ENCODE measurements around the gene KIAA0825.
"Not testable (repeated sequence)": the region's sequence is repeated elsewhere in the genome, so short reads cannot be mapped to it uniquely, and the experiment has no call there.

The KIAA0825 gene

DNA sequence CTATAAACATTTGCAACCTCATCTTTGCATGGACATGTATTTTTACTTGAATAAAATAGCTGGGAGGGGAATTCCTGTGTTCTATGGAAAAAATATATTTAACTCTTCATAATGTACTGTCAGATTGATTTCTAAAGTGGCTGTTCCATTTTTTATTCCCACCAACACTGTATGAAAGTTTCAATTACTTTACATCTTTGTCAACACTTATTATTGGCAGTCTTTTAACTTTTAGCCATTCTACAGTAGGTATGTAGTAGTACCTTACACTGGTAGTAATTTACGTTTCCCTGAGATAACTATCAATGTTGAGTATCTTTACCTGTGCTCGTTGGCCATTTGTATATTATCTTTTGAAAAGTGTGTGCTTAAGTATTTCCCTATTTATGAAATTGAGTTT is 429.7 kb downstream of the KIAA0825 start:
- no peak for DNase-seq (ENCODE audit: extremely low read depth in 1 of 2, low read depth in 1 of 2)

DNA sequence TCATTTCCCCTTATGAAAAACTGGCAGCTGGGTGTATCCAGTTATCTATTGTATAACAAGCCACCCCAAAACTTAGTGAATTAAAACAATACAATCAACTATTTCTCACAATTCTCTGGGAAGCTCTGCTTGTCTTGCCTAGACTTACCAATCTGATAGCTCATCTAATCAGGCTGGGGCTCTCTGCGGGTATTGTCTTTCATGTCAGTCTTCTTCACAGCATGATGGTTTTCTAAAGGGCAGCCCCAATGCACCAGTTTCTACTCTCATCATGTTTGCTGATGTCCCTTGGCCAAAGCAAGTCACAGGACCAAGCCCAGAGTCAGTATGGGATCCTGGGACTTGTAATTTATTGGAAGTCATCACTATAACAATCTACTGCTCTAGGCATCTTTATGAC is 433.5 kb downstream of the KIAA0825 start:
- DNase-seq (ENCODE audit: extremely low read depth in 1 of 2, low read depth in 1 of 2), result no peak

DNA sequence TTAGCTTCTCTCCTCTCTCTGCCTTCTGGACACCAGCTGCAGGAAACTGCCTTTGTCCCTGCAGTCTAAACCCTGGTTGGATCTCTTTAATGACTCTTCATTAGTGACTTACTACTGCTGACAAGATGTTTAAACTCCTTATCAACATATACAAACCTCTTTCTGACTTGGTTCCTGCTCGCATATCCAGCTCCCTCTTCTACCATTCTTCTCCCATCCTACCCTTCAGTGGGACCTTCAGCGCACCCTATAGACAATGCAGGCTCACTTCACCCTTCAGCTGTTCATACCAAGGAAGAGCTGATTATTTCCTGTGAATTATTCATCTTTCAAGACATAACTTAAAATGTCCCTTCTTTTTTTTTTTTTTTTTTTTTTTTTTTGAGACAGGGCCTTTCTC is 436.5 kb downstream of the KIAA0825 start:
- no peak for DNase-seq (ENCODE audit: extremely low read depth in 1 of 2, low read depth in 1 of 2)

GRCh38 chr5:94180761-94181160 is 437.6 kb downstream of the KIAA0825 start:
- no peak for DNase-seq (ENCODE audit: extremely low read depth in 1 of 2, low read depth in 1 of 2)

DNA sequence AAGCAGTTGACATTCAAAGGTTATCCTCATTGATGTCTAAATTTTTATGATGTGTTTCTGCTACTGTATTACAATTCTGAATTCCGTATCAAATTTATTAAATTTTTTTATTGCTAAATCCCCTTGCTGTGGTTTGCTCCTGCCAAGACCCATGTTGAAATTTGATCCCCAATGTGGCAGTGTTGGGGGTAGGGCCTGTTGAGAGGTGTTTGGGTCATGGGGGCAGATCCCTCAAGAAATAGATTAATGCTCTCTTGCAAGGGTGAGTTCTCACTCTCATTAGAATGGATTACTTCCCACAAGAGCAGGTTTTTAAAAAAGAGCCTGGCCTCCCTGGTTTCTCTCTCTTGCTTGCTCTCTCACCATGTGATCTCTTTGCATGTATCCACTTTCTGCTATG is 442.5 kb downstream of the KIAA0825 start:
- no peak for DNase-seq (ENCODE audit: extremely low read depth in 1 of 2, low read depth in 1 of 2)

GRCh38 chr5:94174748-94175411 is 443.5 kb downstream of the KIAA0825 start:
- no peak for DNase-seq (ENCODE audit: extremely low read depth in 1 of 2, low read depth in 1 of 2)

GRCh38 chr5:94173100-94173499 is 445.3 kb downstream of the KIAA0825 start:
- DNase-seq (ENCODE audit: extremely low read depth in 1 of 2, low read depth in 1 of 2), result no peak

- DNase-seq (ENCODE audit: extremely low read depth in 1 of 2, low read depth in 1 of 2), result not testable (repeated sequence)
These were observed 447.3 kb downstream of the KIAA0825 start for GRCh38 chr5:94171070-94171469.

- DNase-seq (ENCODE audit: extremely low read depth in 1 of 2, low read depth in 1 of 2), result not testable (repeated sequence)
These were observed 448.2 kb downstream of the KIAA0825 start for GRCh38 chr5:94170158-94170557.

DNA sequence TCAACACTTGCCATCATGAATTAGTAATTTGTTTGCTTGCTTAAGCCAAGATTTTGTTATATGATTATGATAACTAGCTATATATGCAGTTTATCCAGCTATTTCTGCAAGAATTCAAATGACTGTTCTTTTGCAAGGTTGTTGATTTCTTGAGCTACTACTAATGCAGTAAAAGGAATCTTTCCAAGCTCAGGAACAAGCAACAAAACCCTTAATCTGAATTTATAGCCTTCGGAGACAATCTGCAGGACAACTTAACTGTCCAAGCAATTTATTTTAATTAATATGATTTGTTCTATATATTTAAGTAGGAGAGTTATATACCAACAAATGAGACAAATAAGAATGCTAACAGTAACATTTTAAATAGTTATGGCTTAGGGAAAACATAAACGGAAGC is 450.3 kb downstream of the KIAA0825 start:
- DNase-seq (ENCODE audit: extremely low read depth in 1 of 2, low read depth in 1 of 2), result no peak

GRCh38 chr5:94161801-94162200 is 456.6 kb downstream of the KIAA0825 start:
- DNase-seq (ENCODE audit: extremely low read depth in 1 of 2, low read depth in 1 of 2), result no peak

DNA sequence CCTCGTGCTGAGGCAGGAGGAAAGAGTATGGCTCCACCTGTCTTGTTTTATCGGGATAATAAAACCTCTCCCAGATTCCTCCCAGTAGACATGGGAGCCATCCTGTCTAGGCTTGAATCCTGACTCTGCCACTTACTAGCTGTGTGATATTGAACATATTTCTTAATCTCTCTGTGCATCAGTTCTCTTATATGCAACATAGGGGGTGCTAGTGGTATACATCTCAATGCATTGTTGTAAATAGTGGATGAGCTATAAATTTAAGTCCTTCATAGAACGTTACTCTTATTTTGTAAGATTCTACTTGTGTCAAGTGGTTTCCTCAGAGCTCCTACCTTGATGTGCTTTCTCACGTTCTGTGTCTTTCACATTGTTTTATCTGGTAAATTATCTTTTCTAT is 459.3 kb downstream of the KIAA0825 start:
- DNase-seq (ENCODE audit: extremely low read depth in 1 of 2, low read depth in 1 of 2), result no peak

DNA sequence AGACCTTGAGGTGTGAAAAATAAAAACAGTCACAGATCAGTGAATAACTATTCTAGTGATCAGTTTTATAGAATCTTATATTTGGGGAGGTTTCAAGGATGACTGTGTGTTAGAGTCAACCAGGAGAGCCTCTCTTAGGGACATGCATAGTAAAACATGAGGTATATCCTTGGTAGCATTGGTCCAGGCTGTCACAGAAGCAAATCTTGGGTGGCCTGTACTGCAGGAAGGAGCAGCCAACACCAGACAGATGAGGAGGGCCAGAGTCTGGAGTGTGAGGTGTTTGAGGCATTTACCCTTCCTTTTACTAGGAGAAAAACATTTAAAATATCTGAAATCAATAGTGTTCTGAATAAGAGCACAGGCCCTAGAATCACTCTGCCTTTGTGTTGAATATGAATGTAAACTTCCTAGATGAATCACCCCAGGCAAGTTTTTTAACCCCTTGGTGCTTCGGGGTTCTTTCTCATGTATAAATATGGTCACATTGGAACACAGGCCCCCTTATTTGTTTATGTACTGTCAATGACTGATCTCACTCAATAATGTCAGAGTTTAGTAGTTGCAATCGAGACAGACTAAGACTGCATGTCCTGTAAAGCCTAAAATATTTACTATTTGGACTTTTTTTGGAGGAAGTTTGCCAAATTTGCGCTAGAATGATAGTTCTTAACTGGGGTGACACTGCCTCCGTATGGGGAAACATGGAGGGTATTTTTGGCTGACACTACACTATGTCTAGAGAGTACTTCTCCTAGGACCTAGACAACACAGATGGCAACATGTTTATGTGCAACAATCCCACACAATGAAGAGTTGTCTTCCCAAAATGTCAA is 460.5 kb downstream of the KIAA0825 start:
- no peak for DNase-seq (ENCODE audit: extremely low read depth in 1 of 2, low read depth in 1 of 2)

- DNase-seq (ENCODE audit: extremely low read depth in 1 of 2, low read depth in 1 of 2), result no peak
These were observed 463.7 kb downstream of the KIAA0825 start for GRCh38 chr5:94154672-94155071.

GRCh38 chr5:94153736-94154450 is 464.5 kb downstream of the KIAA0825 start:
- no peak for DNase-seq (ENCODE audit: extremely low read depth in 1 of 2, low read depth in 1 of 2)

- DNase-seq (ENCODE audit: extremely low read depth in 1 of 2, low read depth in 1 of 2), result not testable (repeated sequence)
These were observed 474.8 kb downstream of the KIAA0825 start for GRCh38 chr5:94143621-94144020.

DNA sequence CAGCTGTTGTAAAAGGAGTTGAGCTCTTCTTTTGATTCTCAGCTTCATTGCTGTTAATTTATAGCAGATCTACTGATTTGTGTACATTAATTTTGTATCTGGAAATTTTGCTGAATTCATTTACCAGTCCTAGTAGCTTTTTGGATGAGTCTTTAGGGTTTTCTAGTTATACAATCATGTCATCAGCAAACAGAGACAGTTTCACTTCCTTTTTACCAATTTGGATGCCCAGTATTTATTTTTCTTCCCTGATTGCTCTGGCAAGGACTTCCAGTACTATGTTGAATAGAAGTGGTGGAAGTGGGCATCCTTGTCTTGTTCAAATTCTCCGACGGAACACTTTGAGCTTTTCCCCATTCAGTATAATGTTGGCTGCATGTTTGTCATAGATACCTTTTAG is 478.1 kb downstream of the KIAA0825 start:
- no peak for DNase-seq (ENCODE audit: extremely low read depth in 1 of 2, low read depth in 1 of 2)

- no peak for DNase-seq (ENCODE audit: extremely low read depth in 1 of 2, low read depth in 1 of 2)
These were observed 488.3 kb downstream of the KIAA0825 start for GRCh38 chr5:94130077-94130476.

- DNase-seq (ENCODE audit: extremely low read depth in 1 of 2, low read depth in 1 of 2), result no peak
These were observed 493.3 kb downstream of the KIAA0825 start for GRCh38 chr5:94125107-94125506.

DNA sequence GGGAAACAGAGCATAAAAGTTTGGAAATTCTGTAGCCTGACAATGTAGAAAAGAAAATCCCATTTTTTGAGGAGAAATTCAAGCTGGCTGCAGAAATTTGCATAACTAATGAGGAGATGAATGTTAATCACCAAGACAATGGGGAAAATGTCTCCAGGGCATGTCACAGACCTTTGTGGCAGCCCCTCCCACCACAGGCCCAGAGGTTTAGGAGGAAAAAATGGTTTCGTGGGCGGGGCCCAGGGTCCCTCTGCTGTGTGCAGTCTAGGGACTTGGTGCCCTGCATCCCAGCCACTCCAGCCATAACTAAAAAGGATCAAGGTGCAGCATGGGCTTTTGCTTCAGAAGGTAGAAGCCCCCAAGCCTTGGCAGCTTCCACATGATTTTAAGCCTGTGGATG is 502.1 kb downstream of the KIAA0825 start:
- not testable (repeated sequence) for DNase-seq (ENCODE audit: extremely low read depth in 1 of 2, low read depth in 1 of 2)

DNA sequence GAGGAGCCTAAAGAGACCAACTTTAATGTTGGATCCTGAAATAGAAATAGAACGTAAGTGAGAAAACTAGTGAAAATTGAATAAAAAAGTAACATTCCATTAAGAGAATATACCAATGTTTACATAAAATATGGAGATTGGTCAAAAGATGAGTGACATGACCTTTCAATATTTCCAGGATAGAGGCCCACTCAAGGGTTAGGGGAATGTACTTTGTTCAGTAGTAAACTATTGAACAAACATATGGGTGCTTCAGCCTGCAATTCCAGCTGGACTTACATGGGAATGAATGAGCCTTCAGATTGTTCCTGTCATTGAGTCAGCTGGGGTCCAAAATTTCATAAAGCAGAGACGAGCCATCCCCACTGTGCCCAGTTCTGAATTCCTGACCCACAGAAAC is 505.3 kb downstream of the KIAA0825 start:
- DNase-seq (ENCODE audit: extremely low read depth in 1 of 2, low read depth in 1 of 2), result no peak
